Gastroesophageal sphincter (tissue), 4 donors: ENCODE data around the gene RGS9. TPM values are rescaled to one million over a fixed set of nuclear protein-coding genes. Genes with fewer than 3 reads are reported as not detected.

Experiments
- ATAC-seq: fragments of 150-250 bp; one replicate; pipeline ENCODE4 v1.9.1; 2016; ENCODE audit warnings: mild to moderate bottlenecking, moderate library complexity
- H3K27ac ChIP-seq, 4 donors: fragments of 200-600 bp; sonication (generic) in 3 of 4; 1 replicate in 3 of 4; 2 replicates in 1 of 4; pipeline ENCODE4 v1.5.1; 2016 to 2019
- H3K27me3 ChIP-seq: fragments of 200-600 bp; sonication (generic); one replicate; pipeline ENCODE4 v1.5.1; 2019
- H3K36me3 ChIP-seq, 2 donors: fragments of 200-600 bp; sonication (generic); one replicate each; pipeline ENCODE4 v1.5.1; 2019; ENCODE audit warnings: control low read depth in 1 of 2
- H3K4me1 ChIP-seq, 3 donors: fragments of 200-600 bp; sonication (generic); 1 replicate in 2 of 3; 2 replicates in 1 of 3; pipeline ENCODE4 v1.5.1; 2016 to 2019; ENCODE audit warnings: control low read depth in 2 of 3
- H3K4me3 ChIP-seq, 2 donors: fragments of 200-600 bp; sonication (generic); one replicate each; pipeline ENCODE4 v1.5.1; 2019; ENCODE audit warnings: mild to moderate bottlenecking in 1 of 2, moderate library complexity in 1 of 2
- H3K9me3 ChIP-seq, 3 donors: fragments of 200-600 bp; sonication (generic); one replicate each; pipeline ENCODE4 v1.5.1; 2017 to 2019; ENCODE audit warnings: control low read depth in 2 of 3
- EP300 ChIP-seq: sonication (generic); formaldehyde crosslinking; IDR thresholded peaks from one replicate; pipeline ENCODE4 v1.6.1; 2017; ENCODE audit warnings: antibody characterized with exemption, mild to moderate bottlenecking
- POLR2A ChIP-seq, 2 donors: fragments of 450-650 bp; IDR thresholded peaks; one replicate each; pipeline ENCODE4 v1.6.1; 2017; ENCODE audit warnings: antibody characterized with exemption in 2 of 2, mild to moderate bottlenecking in 2 of 2, moderate library complexity in 1 of 2
- POLR2AphosphoS5 ChIP-seq: sonication (generic); formaldehyde crosslinking; IDR thresholded peaks from one replicate; pipeline ENCODE4 v1.6.1; 2017; ENCODE audit warnings: antibody characterized with exemption
- WGBS, 2 donors: methylation state at CpG; one replicate each; pipeline ENCODE4 v1.1.5; 2018; ENCODE audit warnings: low coverage in 1 of 2; 5-methylcytosine and 5-hydroxymethylcytosine counted together
- total RNA-seq, 4 donors: library from RNA; depleted of rRNA; stranded (reverse); fragments of >200 nt; gene quantifications; one replicate each; pipeline ENCODE4 v1.1.0, GENCODE V29; 2016
- TF ChIP-seq, protein P1 (sequence below), 4 experiments: fragments of 200-600 bp in 2 of 4; fragments of 450-650 bp in 2 of 4; sonication (generic) in 1 of 4; IDR thresholded peaks; one replicate each; pipeline ENCODE4 v1.5.1; 2017 to 2019; ENCODE audit warnings: antibody characterized with exemption in 4 of 4, mild to moderate bottlenecking in 2 of 4, moderate library complexity in 2 of 4

The RGS9 gene
- total RNA-seq, 4 donors from 2014 or later: 17.4 to 43.9 (median 40.8) TPM

DNA sequence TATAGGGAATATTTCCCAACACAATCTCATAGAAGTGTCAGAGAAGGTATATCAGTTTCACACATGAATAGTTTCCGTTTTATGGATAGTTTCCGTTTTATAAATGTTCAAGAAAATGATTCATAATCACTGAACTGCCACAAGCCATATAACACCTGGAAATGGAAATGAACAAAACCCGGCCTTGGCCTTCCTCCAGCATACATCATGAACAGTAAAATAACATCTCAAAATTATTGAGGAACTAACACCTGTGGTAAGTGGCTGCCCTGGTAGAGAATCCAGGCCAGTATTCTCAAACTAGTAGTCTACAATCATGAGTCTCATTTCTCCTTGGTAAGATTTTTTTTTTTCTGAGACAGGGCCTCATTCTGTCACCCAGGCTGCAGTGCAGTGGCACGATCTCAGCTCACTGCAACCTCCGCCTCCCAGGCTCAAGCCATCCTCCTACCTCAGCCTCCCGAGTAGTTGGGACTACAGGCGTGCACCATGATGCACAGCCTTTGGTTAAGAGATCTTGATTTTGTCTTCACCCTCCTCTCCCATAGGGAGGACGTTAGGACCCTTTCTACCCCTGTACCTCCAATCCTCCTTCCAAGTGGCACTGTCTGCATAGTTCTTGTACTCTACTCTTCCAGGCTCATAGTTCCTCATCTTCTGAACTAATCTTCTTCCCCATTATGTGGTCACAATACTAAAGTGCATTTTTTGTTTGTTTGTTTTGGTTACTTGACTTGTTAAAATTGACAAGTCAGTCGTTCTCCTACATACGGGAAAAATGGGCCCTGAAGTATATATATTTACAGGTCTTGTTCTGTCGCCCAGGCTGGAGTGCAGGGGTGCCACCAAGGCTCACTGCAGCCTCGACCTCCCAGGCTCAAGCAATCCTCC lies 15.0 kb upstream of the RGS9 start:
- Histone ChIP-seq H3K4me3 (peak overlapping the region; percentile 64 to 80), H3K9me3 (no peaks in the 10 kb centered on the region), H3K36me3 (no peaks in the 10 kb centered on the region), H3K27me3 (no peaks in the 10 kb centered on the region), H3K4me1 (peaks cover 0 to 14% (median 5%) of the 10 kb centered on the region in 3 donors), H3K27ac (peak overlapping the region; percentile 74 to 96 (median 94))
- TF ChIP-seq POLR2AphosphoS5: no peak
- no peak for TF ChIP-seq POLR2A (IDR thresholded peaks at IDR 0.05)
- no peak for TF ChIP-seq EP300
- 52 to 67% methylated on average over 7 to 11 of the region's 12 CpGs for WGBS, 2 donors
- no peak for ATAC-seq

- Histone ChIP-seq H3K36me3 (no peaks in the 10 kb centered on the region), H3K4me3 (peak overlapping the region; percentile 64 to 80), H3K27ac (peak overlapping the region; percentile 74 to 96 (median 94)), H3K9me3 (no peaks in the 10 kb centered on the region), H3K27me3 (no peaks in the 10 kb centered on the region), H3K4me1 (peaks cover 0 to 14% (median 5%) of the 10 kb centered on the region in 3 donors)
- ATAC-seq: peak; percentile 92
- WGBS, 2 donors: 5 to 8% methylated on average over 16 to 26 of the region's 55 CpGs
- TF ChIP-seq, protein P1, sequence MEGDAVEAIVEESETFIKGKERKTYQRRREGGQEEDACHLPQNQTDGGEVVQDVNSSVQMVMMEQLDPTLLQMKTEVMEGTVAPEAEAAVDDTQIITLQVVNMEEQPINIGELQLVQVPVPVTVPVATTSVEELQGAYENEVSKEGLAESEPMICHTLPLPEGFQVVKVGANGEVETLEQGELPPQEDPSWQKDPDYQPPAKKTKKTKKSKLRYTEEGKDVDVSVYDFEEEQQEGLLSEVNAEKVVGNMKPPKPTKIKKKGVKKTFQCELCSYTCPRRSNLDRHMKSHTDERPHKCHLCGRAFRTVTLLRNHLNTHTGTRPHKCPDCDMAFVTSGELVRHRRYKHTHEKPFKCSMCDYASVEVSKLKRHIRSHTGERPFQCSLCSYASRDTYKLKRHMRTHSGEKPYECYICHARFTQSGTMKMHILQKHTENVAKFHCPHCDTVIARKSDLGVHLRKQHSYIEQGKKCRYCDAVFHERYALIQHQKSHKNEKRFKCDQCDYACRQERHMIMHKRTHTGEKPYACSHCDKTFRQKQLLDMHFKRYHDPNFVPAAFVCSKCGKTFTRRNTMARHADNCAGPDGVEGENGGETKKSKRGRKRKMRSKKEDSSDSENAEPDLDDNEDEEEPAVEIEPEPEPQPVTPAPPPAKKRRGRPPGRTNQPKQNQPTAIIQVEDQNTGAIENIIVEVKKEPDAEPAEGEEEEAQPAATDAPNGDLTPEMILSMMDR (IDR thresholded peaks at IDR 0.05): peak in 1 of 4 experiments; percentile 13
- TF ChIP-seq POLR2AphosphoS5 (peak; percentile 43), POLR2A (IDR thresholded peaks at IDR 0.05) (peak; percentile 32 to 62), EP300 (no peak)
These were observed 14.1 kb upstream of the RGS9 start for GRCh38 chr17:65122836-65123756.

GRCh38 chr17:65123757-65124675 lies 13.2 kb upstream of the RGS9 start:
- Histone ChIP-seq H3K27ac (peak overlapping the region; percentile 74 to 96 (median 94)), H3K27me3 (no peaks in the 10 kb centered on the region), H3K9me3 (no peaks in the 10 kb centered on the region), H3K36me3 (no peaks in the 10 kb centered on the region), H3K4me3 (peak overlapping the region; percentile 64 to 80), H3K4me1 (peaks cover 0 to 14% (median 5%) of the 10 kb centered on the region in 3 donors)
- TF ChIP-seq, protein P1 (IDR thresholded peaks at IDR 0.05): no peak
- TF ChIP-seq POLR2AphosphoS5: no peak
- no peak for TF ChIP-seq POLR2A (IDR thresholded peaks at IDR 0.05)
- TF ChIP-seq EP300: no peak
- ATAC-seq: no peak
- whole genome bisulfite sequencing, 2 donors: 62 to 82% methylated on average over 3 to 9 of the region's 9 CpGs

DNA sequence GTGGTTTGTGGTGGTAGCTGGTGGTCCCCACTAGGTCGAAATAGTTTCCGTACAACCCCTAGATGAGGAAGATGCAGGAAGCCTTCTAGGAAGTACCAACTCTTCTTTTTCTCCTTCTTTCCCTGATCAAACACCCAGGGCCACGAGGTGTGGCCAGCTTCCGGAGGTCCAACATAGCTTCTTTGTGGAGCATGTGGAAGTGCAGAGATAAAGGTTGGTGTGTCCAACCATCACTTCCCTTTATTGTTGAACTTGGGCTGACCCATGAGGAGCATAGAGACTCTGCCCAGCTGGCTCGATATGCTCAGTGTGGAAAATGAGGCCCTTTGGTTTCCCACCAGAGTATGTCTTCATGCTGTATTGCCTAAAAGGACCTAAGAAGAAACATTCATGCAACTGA lies 6.3 kb upstream of the RGS9 start:
- Histone ChIP-seq H3K9me3 (no peaks in the 10 kb centered on the region), H3K4me3 (no peak overlapping the region), H3K4me1 (no peaks in the 10 kb centered on the region), H3K27me3 (no peaks in the 10 kb centered on the region), H3K36me3 (no peaks in the 10 kb centered on the region), H3K27ac (no peak overlapping the region)
- TF ChIP-seq, protein P1 (IDR thresholded peaks at IDR 0.05): no peak
- TF ChIP-seq EP300: no peak
- no peak for TF ChIP-seq POLR2A (IDR thresholded peaks at IDR 0.05)
- TF ChIP-seq POLR2AphosphoS5: no peak
- no peak for ATAC-seq
- WGBS, 2 donors: 59 to 69% methylated on average over 3 to 4 of the region's 5 CpGs
